Right lobe of liver (tissue), 6 donors: ENCODE measurements around the gene KLHL9. TPM values are rescaled to one million over a fixed set of nuclear protein-coding genes. Genes with fewer than 3 reads are reported as not detected.
"Not testable (repeated sequence)": the region's sequence is repeated elsewhere in the genome, so short reads cannot be mapped to it uniquely, and the experiment has no call there.

Experiments
- ATAC-seq, 4 donors: fragments of 200-7000 bp; cut with Tn5 transposase; one replicate each; pipeline ENCODE4 v1.9.1; 2020; ENCODE audit warnings: mild to moderate bottlenecking in 4 of 4, moderate library complexity in 4 of 4
- DNase-seq, 3 donors: peaks; one replicate each; pipeline ENCODE4 v3.0.0-alpha.2; 2020
- H3K27ac ChIP-seq, 3 donors: fragments of 200-600 bp; one replicate each; pipeline ENCODE4 v1.8.0; 2022
- H3K27me3 ChIP-seq, 2 donors: fragments of 200-600 bp; one replicate each; pipeline ENCODE4 v1.8.0; 2022
- H3K36me3 ChIP-seq, 4 donors: fragments of 200-600 bp; sonication (generic) in 1 of 4; one replicate each; pipeline versions ENCODE4 v1.5.1 to v1.8.0; 2017 to 2022; ENCODE audit warnings: control low read depth in 1 of 4
- H3K4me1 ChIP-seq, 4 donors: fragments of 200-600 bp; sonication (generic) in 1 of 4; one replicate each; pipeline versions ENCODE4 v1.5.1 to v1.8.0; 2017 to 2022; ENCODE audit warnings: control low read depth in 1 of 4
- H3K4me3 ChIP-seq, 3 donors: fragments of 200-600 bp; one replicate each; pipeline ENCODE4 v1.8.0; 2022
- H3K9me3 ChIP-seq, 4 donors: fragments of 200-600 bp; sonication (generic) in 1 of 4; one replicate each; pipeline versions ENCODE4 v1.5.1 to v1.8.0; 2017 to 2022; ENCODE audit warnings: control low read depth in 1 of 4
- POLR2A ChIP-seq: fragments of 450-650 bp; IDR thresholded peaks from one replicate; pipeline ENCODE4 v1.6.1; 2017; ENCODE audit warnings: antibody characterized with exemption, mild to moderate bottlenecking
- WGBS: methylation state at CpG from one replicate; pipeline ENCODE4 v1.1.6; 2018; ENCODE audit warnings: low coverage, low lambda C conversion rate; ENCODE audit not compliant: insufficient coverage; ENCODE audit errors: missing lambda C conversion rate; 5-methylcytosine and 5-hydroxymethylcytosine counted together
- intact Hi-C, 2 donors: fragments of 100-400 bp; cut with DNase I; formaldehyde crosslinking; loops; one replicate each; pipeline versions ENCODE4 v1.11.2 to v1.14.1; 2022
- total RNA-seq, 6 experiments: library from RNA; depleted of rRNA in 2 of 6; stranded (reverse); fragments of >200 nt in 2 of 6; fragmentation: NEBNext Ultra II Directional in 3 of 6; extraction: Animal tissue kit (Norgen Biotek cat#: 25700) in 3 of 6; gene quantifications; one replicate each; pipeline versions ENCODE4 v1.1.0 to v1.2.4, GENCODE V29; 2016 to 2023
- TF ChIP-seq, protein P1 (sequence below), 4 donors: fragments of 200-600 bp in 3 of 4; fragments of 450-650 bp in 1 of 4; IDR thresholded peaks; one replicate each; pipeline versions ENCODE4 v1.5.1 to v1.8.0; 2016 to 2022; ENCODE audit warnings: antibody characterized with exemption in 4 of 4, mild to moderate bottlenecking in 2 of 4
- donor health status: DM: no; HTN: yes; CAD: no.
- donor health status: DM: no; HTN: no; CAD: no.
- donor health status: DM: no; HTN: no; CAD: no.
- donor health status: DM: no; HTN: yes; CAD: no.
- donor health status: DM: no; HTN: yes; CAD: no.

KLHL9 gene
- total RNA-seq, 6 experiments from 2014 or later: 5.9 to 11.7 (median 8.7) TPM

DNA sequence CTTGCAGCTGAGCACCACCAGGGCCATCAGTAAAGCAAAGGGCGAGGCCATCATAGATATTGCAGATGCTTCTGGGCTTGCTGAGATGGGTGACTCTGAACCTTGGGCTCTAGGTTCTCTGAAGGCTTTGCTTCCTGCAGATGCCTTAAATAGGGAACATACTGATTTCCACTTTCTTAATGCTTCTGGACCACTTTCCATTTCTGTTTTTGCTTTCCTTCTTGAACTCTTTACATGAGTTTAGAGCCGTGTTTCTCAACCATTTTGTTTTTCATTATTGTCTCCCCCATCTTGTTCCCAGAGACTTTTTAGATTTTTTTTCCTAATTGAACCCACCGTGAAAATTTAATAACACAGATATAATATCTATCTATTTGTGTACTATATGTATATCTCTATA lies 32.8 kb upstream of the KLHL9 start, which contains the start of gene IFNA13:
Gene IFNA13, minus strand, starts transcription at position 101 of the 400 bp plus-strand sequence. Its CDS starts 47 bp downstream, at position 54.
- TF ChIP-seq, protein P1, sequence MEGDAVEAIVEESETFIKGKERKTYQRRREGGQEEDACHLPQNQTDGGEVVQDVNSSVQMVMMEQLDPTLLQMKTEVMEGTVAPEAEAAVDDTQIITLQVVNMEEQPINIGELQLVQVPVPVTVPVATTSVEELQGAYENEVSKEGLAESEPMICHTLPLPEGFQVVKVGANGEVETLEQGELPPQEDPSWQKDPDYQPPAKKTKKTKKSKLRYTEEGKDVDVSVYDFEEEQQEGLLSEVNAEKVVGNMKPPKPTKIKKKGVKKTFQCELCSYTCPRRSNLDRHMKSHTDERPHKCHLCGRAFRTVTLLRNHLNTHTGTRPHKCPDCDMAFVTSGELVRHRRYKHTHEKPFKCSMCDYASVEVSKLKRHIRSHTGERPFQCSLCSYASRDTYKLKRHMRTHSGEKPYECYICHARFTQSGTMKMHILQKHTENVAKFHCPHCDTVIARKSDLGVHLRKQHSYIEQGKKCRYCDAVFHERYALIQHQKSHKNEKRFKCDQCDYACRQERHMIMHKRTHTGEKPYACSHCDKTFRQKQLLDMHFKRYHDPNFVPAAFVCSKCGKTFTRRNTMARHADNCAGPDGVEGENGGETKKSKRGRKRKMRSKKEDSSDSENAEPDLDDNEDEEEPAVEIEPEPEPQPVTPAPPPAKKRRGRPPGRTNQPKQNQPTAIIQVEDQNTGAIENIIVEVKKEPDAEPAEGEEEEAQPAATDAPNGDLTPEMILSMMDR (IDR thresholded peaks at IDR 0.05): no peak
- no peak for TF ChIP-seq POLR2A
- Histone ChIP-seq H3K27ac (no peak within 1 kb of the TSS), H3K27me3 (no peaks in the 10 kb centered on the region), H3K4me1 (no peaks in the 10 kb centered on the region), H3K9me3 (no peaks in the 10 kb centered on the region), H3K4me3 (no peak within 1 kb of the TSS), H3K36me3 (no peaks in the 10 kb centered on the region)
- intact Hi-C loops: no loop called here
- no peak for DNase-seq
- WGBS: 58% methylated on average over 2 of the region's 3 CpGs
- ATAC-seq: no peak

GRCh38 chr9:21367169-21367568 lies 32.0 kb upstream of the KLHL9 start:
- H3K27me3 ChIP-seq, H3K4me3 ChIP-seq, intact Hi-C loops, H3K9me3 ChIP-seq, DNase-seq, H3K4me1 ChIP-seq, H3K27ac ChIP-seq, ATAC-seq, H3K36me3 ChIP-seq: not testable (repeated sequence)
- WGBS: 94% methylated on average over 1 of the region's 2 CpGs

DNA sequence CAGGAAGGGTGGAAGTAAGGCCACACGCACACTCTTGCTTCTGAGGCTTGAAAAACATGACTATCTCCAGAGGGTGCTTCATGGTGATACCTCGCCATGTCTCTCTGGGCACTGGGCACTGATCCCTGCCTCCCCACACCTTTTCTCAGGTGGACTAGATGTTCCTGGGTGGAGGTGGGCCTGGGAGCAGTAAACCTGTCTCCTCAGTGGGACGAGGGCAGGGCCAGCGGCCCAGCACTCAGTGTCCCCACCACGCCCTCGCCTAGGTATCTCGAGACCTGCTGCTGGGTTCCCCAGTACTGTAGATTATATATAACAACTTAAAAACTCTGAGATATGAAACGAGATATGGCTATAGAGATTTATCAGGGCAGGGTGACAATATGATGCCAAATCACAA lies 27.1 kb upstream of the KLHL9 start:
- Histone ChIP-seq H3K4me3 (no peak overlapping the region), H3K36me3 (no peaks in the 10 kb centered on the region), H3K27ac (no peak overlapping the region), H3K27me3 (no peaks in the 10 kb centered on the region), H3K4me1 (no peaks in the 10 kb centered on the region), H3K9me3 (no peaks in the 10 kb centered on the region)
- TF ChIP-seq, protein P1 (IDR thresholded peaks at IDR 0.05): no peak
- TF ChIP-seq POLR2A: no peak
- DNase-seq (no peak), ATAC-seq (no peak)
- 67% methylated on average over 6 of the region's 8 CpGs for WGBS
- intact Hi-C loops: no loop called here

GRCh38 chr9:21357479-21358460 lies 22.6 kb upstream of the KLHL9 start:
- H3K9me3 ChIP-seq: no peaks in the 10 kb centered on the region
- 40% methylated on average over 7 of the region's 7 CpGs for WGBS
- ATAC-seq: peak in 1 of 4 donors; percentile 43
- no peaks in the 10 kb centered on the region for H3K27me3 ChIP-seq
- H3K36me3 ChIP-seq: no peaks in the 10 kb centered on the region
- H3K4me3 ChIP-seq: no peak overlapping the region
- intact Hi-C loops: no loop called here
- no peak overlapping the region for H3K27ac ChIP-seq
- DNase-seq: no peak
- TF ChIP-seq POLR2A: no peak
- TF ChIP-seq, protein P1 (IDR thresholded peaks at IDR 0.05): no peak
- H3K4me1 ChIP-seq: no peaks in the 10 kb centered on the region

DNA sequence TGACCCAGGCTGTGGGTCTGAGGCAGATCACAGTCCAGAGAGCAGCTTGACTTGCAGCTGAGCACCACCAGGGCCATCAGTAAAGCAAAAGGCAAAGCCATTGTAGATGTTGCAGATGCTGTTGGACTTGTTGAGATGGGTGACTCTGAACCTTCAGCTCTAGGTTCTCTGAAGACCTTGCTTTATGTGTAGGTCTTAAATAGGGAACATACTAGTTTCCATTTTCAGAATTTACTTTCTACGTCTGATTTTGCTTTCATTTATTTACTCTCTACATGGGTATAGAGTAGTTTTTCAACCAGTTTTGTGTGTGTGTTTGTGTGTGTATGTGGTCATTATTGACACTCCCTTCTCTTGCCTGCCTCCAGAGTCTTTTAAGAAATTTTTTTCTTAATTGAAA lies 15.6 kb upstream of the KLHL9 start, which contains the start of gene IFNA6:
Gene IFNA6, minus strand, starts transcription at position 101 of the 400 bp plus-strand sequence. Its CDS starts 0 bp downstream, at position 101.
- no peaks in the 10 kb centered on the region for H3K36me3 ChIP-seq
- 78% methylated on average over 1 of the region's 1 CpG for WGBS
- DNase-seq: no peak
- H3K27me3 ChIP-seq: no peaks in the 10 kb centered on the region
- no peak for ATAC-seq
- intact Hi-C loops: no loop called here
- no peaks in the 10 kb centered on the region for H3K4me1 ChIP-seq
- TF ChIP-seq, protein P1 (IDR thresholded peaks at IDR 0.05): no peak
- no peak for TF ChIP-seq POLR2A
- no peak within 1 kb of the TSS for H3K27ac ChIP-seq
- no peak within 1 kb of the TSS for H3K4me3 ChIP-seq
- no peaks in the 10 kb centered on the region for H3K9me3 ChIP-seq
